PC-3 (cell line): Measurements from ENCODE around the gene FRRS1L.

ENCODE experiments used
- CTCF ChIP-seq: fragments of 300-600 bp; sonication (generic); conservative IDR thresholded peaks from 2 replicates; pipeline ENCODE4 v1.5.1; 2017; ENCODE audit warnings: antibody characterized with exemption, low read depth, mild to moderate bottlenecking, low read length
- EZH2 ChIP-seq: fragments of 300-600 bp; sonication (generic); IDR thresholded peaks from one replicate; pipeline ENCODE4 v1.6.1; 2017; ENCODE audit warnings: antibody characterized with exemption, mild to moderate bottlenecking, low read length; ENCODE audit not compliant: unreplicated experiment

GRCh38 chr9:109101202-109101595 lies 65.8 kb downstream of the FRRS1L start:
- TF ChIP-seq CTCF (no peak), EZH2 (no peak)
